ENCODE results near the gene DLGAP1.

Gene DLGAP1

GRCh38 chr18:4276953-4277585, 178.0 kb downstream of the DLGAP1 start:
- no peaks in the 10 kb centered on the region for H3K4me1 ChIP-seq (ENCODE audit: control insufficient read depth in 5 of 5, insufficient read depth in 5 of 5, low read length in 5 of 5)
- H3K27ac ChIP-seq (ENCODE audit: low read depth, low read length), result no peak overlapping the region
- H3K9me3 ChIP-seq (ENCODE audit: control insufficient read depth in 5 of 5, low read length in 5 of 5), result no peaks in the 10 kb centered on the region
- H3K9ac ChIP-seq (ENCODE audit: low read length in 5 of 5), result no peak overlapping the region
- no peak overlapping the region for H3K4me3 ChIP-seq (ENCODE audit: low read depth in 1 of 5, low read length in 5 of 5)
- H3K36me3 ChIP-seq (ENCODE audit: control insufficient read depth in 5 of 5, insufficient read depth in 5 of 5, low read length in 5 of 5), result no peaks in the 10 kb centered on the region
- no peaks in the 10 kb centered on the region for H3K27me3 ChIP-seq (ENCODE audit: control insufficient read depth in 5 of 5, insufficient read depth in 4 of 5, low read length in 5 of 5)

DNA sequence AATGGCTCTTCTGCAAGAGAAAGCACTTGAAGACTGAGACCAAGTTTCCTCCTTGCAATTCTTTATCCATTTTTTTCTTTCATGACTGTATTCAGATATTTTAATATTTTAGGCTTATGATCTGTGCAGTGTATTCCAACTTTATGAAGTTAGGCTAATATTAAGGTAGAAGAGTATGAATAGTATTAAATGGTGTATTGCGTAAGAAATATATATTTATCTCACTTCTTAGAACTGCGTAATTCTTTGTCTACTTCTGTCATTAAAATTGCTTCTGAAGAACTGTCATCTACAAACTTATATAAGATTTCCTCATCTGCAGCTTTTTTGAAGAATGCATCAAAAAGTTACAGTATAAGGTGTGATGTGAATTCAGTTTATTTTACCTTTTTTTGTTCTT, 183.2 kb downstream of the DLGAP1 start:
- H3K4me1 ChIP-seq (ENCODE audit: control insufficient read depth in 5 of 5, insufficient read depth in 5 of 5, low read length in 5 of 5), result no peaks in the 10 kb centered on the region
- H3K27ac ChIP-seq (ENCODE audit: low read depth, low read length), result no peak overlapping the region
- no peaks in the 10 kb centered on the region for H3K36me3 ChIP-seq (ENCODE audit: control insufficient read depth in 5 of 5, insufficient read depth in 5 of 5, low read length in 5 of 5)
- no peak overlapping the region for H3K4me3 ChIP-seq (ENCODE audit: low read depth in 1 of 5, low read length in 5 of 5)
- H3K27me3 ChIP-seq (ENCODE audit: control insufficient read depth in 5 of 5, insufficient read depth in 4 of 5, low read length in 5 of 5), result no peaks in the 10 kb centered on the region
- no peak overlapping the region for H3K9ac ChIP-seq (ENCODE audit: low read length in 5 of 5)
- no peaks in the 10 kb centered on the region for H3K9me3 ChIP-seq (ENCODE audit: control insufficient read depth in 5 of 5, low read length in 5 of 5)

DNA sequence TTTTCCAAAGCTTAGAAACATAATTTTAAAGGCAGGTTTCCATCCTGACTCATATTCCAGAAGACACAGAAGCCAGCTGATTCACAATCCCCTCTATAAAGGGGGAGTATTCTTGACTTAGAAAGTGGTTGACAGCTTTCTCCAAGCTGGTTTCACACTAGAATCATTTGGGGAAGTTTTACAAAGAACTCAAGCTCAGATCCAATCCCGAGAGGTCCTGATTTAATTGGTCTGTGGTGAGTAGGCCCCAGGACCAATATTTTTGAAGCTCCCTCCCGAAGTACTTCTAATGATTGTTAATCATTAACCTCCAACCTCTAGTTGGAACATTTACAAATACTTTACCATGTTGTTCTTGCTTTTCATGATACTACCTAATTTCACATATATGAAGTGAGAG, 184.1 kb downstream of the DLGAP1 start:
- Histone ChIP-seq H3K36me3 (ENCODE audit: control insufficient read depth in 5 of 5, insufficient read depth in 5 of 5, low read length in 5 of 5) (no peaks in the 10 kb centered on the region), H3K9ac (ENCODE audit: low read length in 5 of 5) (no peak overlapping the region), H3K4me3 (ENCODE audit: low read depth in 1 of 5, low read length in 5 of 5) (no peak overlapping the region), H3K27ac (ENCODE audit: low read depth, low read length) (no peak overlapping the region), H3K4me1 (ENCODE audit: control insufficient read depth in 5 of 5, insufficient read depth in 5 of 5, low read length in 5 of 5) (no peaks in the 10 kb centered on the region), H3K27me3 (ENCODE audit: control insufficient read depth in 5 of 5, insufficient read depth in 4 of 5, low read length in 5 of 5) (no peaks in the 10 kb centered on the region), H3K9me3 (ENCODE audit: control insufficient read depth in 5 of 5, low read length in 5 of 5) (no peaks in the 10 kb centered on the region)

- no peak overlapping the region for H3K27ac ChIP-seq (ENCODE audit: low read depth, low read length)
Observed at GRCh38 chr18:4270016-4270415, 185.1 kb downstream of the DLGAP1 start.

DNA sequence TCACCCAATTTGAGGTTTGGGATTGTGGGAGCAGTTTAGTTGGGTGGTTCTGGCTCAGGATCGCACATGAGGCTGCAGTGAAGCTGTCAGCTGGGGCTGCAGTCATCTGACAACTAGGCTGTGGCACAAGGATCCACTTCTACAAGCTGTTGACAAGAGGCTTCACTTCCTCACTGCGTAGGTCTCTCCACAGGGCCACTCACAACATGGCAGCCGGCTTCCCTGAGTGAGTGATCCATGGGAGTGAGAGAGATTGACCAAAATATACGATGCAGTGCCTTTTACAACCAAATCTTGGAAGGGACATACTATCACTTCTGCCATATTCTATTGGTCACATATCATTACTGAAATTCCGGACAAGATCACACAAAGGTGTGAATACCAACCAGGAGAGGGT, 187.5 kb downstream of the DLGAP1 start:
- no peak overlapping the region for H3K9ac ChIP-seq (ENCODE audit: low read length in 5 of 5)
- no peaks in the 10 kb centered on the region for H3K27me3 ChIP-seq (ENCODE audit: control insufficient read depth in 5 of 5, insufficient read depth in 4 of 5, low read length in 5 of 5)

More at GRCh38 chr18:4270016-4270415, 185.1 kb downstream of the DLGAP1 start:
- Histone ChIP-seq H3K27me3 (ENCODE audit: control insufficient read depth in 5 of 5, insufficient read depth in 4 of 5, low read length in 5 of 5) (no peaks in the 10 kb centered on the region), H3K9ac (ENCODE audit: low read length in 5 of 5) (no peak overlapping the region), H3K9me3 (ENCODE audit: control insufficient read depth in 5 of 5, low read length in 5 of 5) (no peaks in the 10 kb centered on the region), H3K36me3 (ENCODE audit: control insufficient read depth in 5 of 5, insufficient read depth in 5 of 5, low read length in 5 of 5) (no peaks in the 10 kb centered on the region), H3K4me1 (ENCODE audit: control insufficient read depth in 5 of 5, insufficient read depth in 5 of 5, low read length in 5 of 5) (peaks cover 0 to under 1% (median 0%) of the 10 kb centered on the region in 5 donors), H3K4me3 (ENCODE audit: low read depth in 1 of 5, low read length in 5 of 5) (no peak overlapping the region)

GRCh38 chr18:4264347-4264791, 190.7 kb downstream of the DLGAP1 start:
- Histone ChIP-seq H3K9ac (ENCODE audit: low read length in 5 of 5) (no peak overlapping the region), H3K27me3 (ENCODE audit: control insufficient read depth in 5 of 5, insufficient read depth in 4 of 5, low read length in 5 of 5) (no peaks in the 10 kb centered on the region), H3K4me3 (ENCODE audit: low read depth in 1 of 5, low read length in 5 of 5) (peak overlapping the region in 2 of 5 donors; percentile 13 to 28), H3K27ac (ENCODE audit: low read depth, low read length) (no peak overlapping the region), H3K4me1 (ENCODE audit: control insufficient read depth in 5 of 5, insufficient read depth in 5 of 5, low read length in 5 of 5) (peaks cover 0 to 10% (median 2%) of the 10 kb centered on the region in 5 donors), H3K9me3 (ENCODE audit: control insufficient read depth in 5 of 5, low read length in 5 of 5) (no peaks in the 10 kb centered on the region), H3K36me3 (ENCODE audit: control insufficient read depth in 5 of 5, insufficient read depth in 5 of 5, low read length in 5 of 5) (no peaks in the 10 kb centered on the region)

More for the DNA sequence above, 187.5 kb downstream of the DLGAP1 start:
- H3K27ac ChIP-seq (ENCODE audit: low read depth, low read length), result no peak overlapping the region
- no peaks in the 10 kb centered on the region for H3K36me3 ChIP-seq (ENCODE audit: control insufficient read depth in 5 of 5, insufficient read depth in 5 of 5, low read length in 5 of 5)
- H3K9me3 ChIP-seq (ENCODE audit: control insufficient read depth in 5 of 5, low read length in 5 of 5), result no peaks in the 10 kb centered on the region
- peaks cover 0 to 10% (median 2%) of the 10 kb centered on the region in 5 donors for H3K4me1 ChIP-seq (ENCODE audit: control insufficient read depth in 5 of 5, insufficient read depth in 5 of 5, low read length in 5 of 5)
- H3K4me3 ChIP-seq (ENCODE audit: low read depth in 1 of 5, low read length in 5 of 5), result no peak overlapping the region

GRCh38 chr18:4260107-4260506, 195.0 kb downstream of the DLGAP1 start:
- no peaks in the 10 kb centered on the region for H3K9me3 ChIP-seq (ENCODE audit: control insufficient read depth in 5 of 5, low read length in 5 of 5)
- H3K4me3 ChIP-seq (ENCODE audit: low read depth in 1 of 5, low read length in 5 of 5), result no peak overlapping the region
- H3K36me3 ChIP-seq (ENCODE audit: control insufficient read depth in 5 of 5, insufficient read depth in 5 of 5, low read length in 5 of 5), result no peaks in the 10 kb centered on the region
- peaks cover 0 to 10% (median 2%) of the 10 kb centered on the region in 5 donors for H3K4me1 ChIP-seq (ENCODE audit: control insufficient read depth in 5 of 5, insufficient read depth in 5 of 5, low read length in 5 of 5)
- H3K27ac ChIP-seq (ENCODE audit: low read depth, low read length), result no peak overlapping the region
- H3K27me3 ChIP-seq (ENCODE audit: control insufficient read depth in 5 of 5, insufficient read depth in 4 of 5, low read length in 5 of 5), result no peaks in the 10 kb centered on the region
- no peak overlapping the region for H3K9ac ChIP-seq (ENCODE audit: low read length in 5 of 5)

GRCh38 chr18:4256766-4257417, 198.2 kb downstream of the DLGAP1 start:
- Histone ChIP-seq H3K9me3 (ENCODE audit: control insufficient read depth in 5 of 5, low read length in 5 of 5) (no peaks in the 10 kb centered on the region), H3K4me3 (ENCODE audit: low read depth in 1 of 5, low read length in 5 of 5) (no peak overlapping the region), H3K27ac (ENCODE audit: low read depth, low read length) (no peak overlapping the region), H3K36me3 (ENCODE audit: control insufficient read depth in 5 of 5, insufficient read depth in 5 of 5, low read length in 5 of 5) (no peaks in the 10 kb centered on the region), H3K4me1 (ENCODE audit: control insufficient read depth in 5 of 5, insufficient read depth in 5 of 5, low read length in 5 of 5) (peaks cover 0 to 13% (median 0%) of the 10 kb centered on the region in 5 donors), H3K9ac (ENCODE audit: low read length in 5 of 5) (no peak overlapping the region), H3K27me3 (ENCODE audit: control insufficient read depth in 5 of 5, insufficient read depth in 4 of 5, low read length in 5 of 5) (no peaks in the 10 kb centered on the region)

DNA sequence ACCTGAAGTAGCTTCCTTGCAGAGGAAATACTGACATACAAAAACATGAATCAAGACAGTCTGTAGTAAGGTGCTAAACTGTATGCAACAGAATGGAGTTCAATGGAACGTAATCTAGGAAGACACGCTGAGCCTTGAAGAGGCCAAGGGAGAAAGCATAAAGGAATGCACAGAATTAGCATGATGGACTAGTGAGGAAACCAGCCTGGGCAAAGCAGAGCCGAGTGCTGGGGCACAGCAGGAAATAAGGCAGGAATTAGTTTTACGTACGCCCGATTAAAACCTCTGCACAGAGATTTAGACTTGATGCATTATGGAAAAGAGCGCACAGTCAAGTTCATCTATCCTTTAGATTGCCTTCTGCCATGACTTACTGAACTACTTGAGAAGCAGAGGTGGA, 200.3 kb downstream of the DLGAP1 start:
- no peak overlapping the region for H3K27ac ChIP-seq (ENCODE audit: low read depth, low read length)
- H3K4me1 ChIP-seq (ENCODE audit: control insufficient read depth in 5 of 5, insufficient read depth in 5 of 5, low read length in 5 of 5), result peaks cover 0 to 15% (median 0%) of the 10 kb centered on the region in 5 donors
- H3K36me3 ChIP-seq (ENCODE audit: control insufficient read depth in 5 of 5, insufficient read depth in 5 of 5, low read length in 5 of 5), result no peaks in the 10 kb centered on the region
- H3K27me3 ChIP-seq (ENCODE audit: control insufficient read depth in 5 of 5, insufficient read depth in 4 of 5, low read length in 5 of 5), result no peaks in the 10 kb centered on the region
- no peaks in the 10 kb centered on the region for H3K9me3 ChIP-seq (ENCODE audit: control insufficient read depth in 5 of 5, low read length in 5 of 5)
- H3K4me3 ChIP-seq (ENCODE audit: low read depth in 1 of 5, low read length in 5 of 5), result no peak overlapping the region
- H3K9ac ChIP-seq (ENCODE audit: low read length in 5 of 5), result no peak overlapping the region

- Histone ChIP-seq H3K27ac (ENCODE audit: low read depth, low read length) (no peak overlapping the region), H3K4me1 (ENCODE audit: control insufficient read depth in 5 of 5, insufficient read depth in 5 of 5, low read length in 5 of 5) (peaks cover 0 to 15% (median 0%) of the 10 kb centered on the region in 5 donors), H3K4me3 (ENCODE audit: low read depth in 1 of 5, low read length in 5 of 5) (no peak overlapping the region), H3K9me3 (ENCODE audit: control insufficient read depth in 5 of 5, low read length in 5 of 5) (no peaks in the 10 kb centered on the region), H3K36me3 (ENCODE audit: control insufficient read depth in 5 of 5, insufficient read depth in 5 of 5, low read length in 5 of 5) (no peaks in the 10 kb centered on the region), H3K9ac (ENCODE audit: low read length in 5 of 5) (no peak overlapping the region), H3K27me3 (ENCODE audit: control insufficient read depth in 5 of 5, insufficient read depth in 4 of 5, low read length in 5 of 5) (no peaks in the 10 kb centered on the region)
Observed at GRCh38 chr18:4252829-4253228, 202.3 kb downstream of the DLGAP1 start.
